WTC11 (cell line): ENCODE data around the gene RPS18. TPM values are rescaled to one million over a fixed set of nuclear protein-coding genes. Genes with fewer than 3 reads are reported as not detected.

Experiments used
- ATAC-seq: fragments of 200-7000 bp; cut with Tn5 transposase; 2 replicates; pipeline ENCODE4 v1.10.0; 2021; ENCODE audit warnings: mild to moderate bottlenecking, moderate library complexity
- CTCF ChIA-PET: fragments of 300-600 bp; sonication (Branson Sonifier 250); formaldehyde crosslinking; loops from one replicate; lab custom pipeline; 2021; ENCODE audit warnings: antibody characterized with exemption; lab: Charles Lee
- POLR2A ChIA-PET: fragments of 350-600 bp; sonication (Branson Sonifier 250); formaldehyde crosslinking; loops from one replicate; lab custom pipeline; 2021; ENCODE audit warnings: antibody characterized with exemption; lab: Charles Lee
- DNase-seq: peaks from one replicate; pipeline ENCODE4 v3.0.0; 2021; ENCODE audit warnings: low spot score
- H3K27ac Mint-ChIP-seq: 2 replicates; pipeline ENCODE4 v1.8.0; 2021; ENCODE audit warnings: mixed read lengths
- H3K27me3 Mint-ChIP-seq: 2 replicates; pipeline ENCODE4 v1.8.0; 2021; ENCODE audit warnings: low read depth, mild to moderate bottlenecking, moderate library complexity, mixed read lengths
- H3K36me3 Mint-ChIP-seq: 2 replicates; pipeline ENCODE4 v1.8.0; 2021; ENCODE audit warnings: mixed read lengths
- H3K4me1 Mint-ChIP-seq: 2 replicates; pipeline ENCODE4 v1.8.0; 2022; ENCODE audit warnings: mixed read lengths
- H3K4me3 Mint-ChIP-seq: 2 replicates; pipeline ENCODE4 v1.8.0; 2021; ENCODE audit warnings: mild to moderate bottlenecking, moderate library complexity, mixed read lengths
- H3K9me3 Mint-ChIP-seq: 2 replicates; pipeline ENCODE4 v1.8.0; 2021; ENCODE audit warnings: mixed read lengths
- E2F5 ChIP-seq: sonication (generic); formaldehyde crosslinking; IDR thresholded peaks from 2 replicates; pipeline ENCODE4 v1.8.1; 2022; ENCODE audit warnings: mild to moderate bottlenecking, moderate library complexity, missing genetic modification reagents
- ESRRA ChIP-seq: sonication (generic); formaldehyde crosslinking; IDR thresholded peaks from 2 replicates; pipeline ENCODE4 v1.8.1; 2022; ENCODE audit warnings: mild to moderate bottlenecking, missing genetic modification reagents, borderline replicate concordance
- FOXJ3 ChIP-seq: sonication (generic); formaldehyde crosslinking; IDR thresholded peaks from 2 replicates; pipeline ENCODE4 v1.9.0; 2021; ENCODE audit warnings: missing genetic modification reagents, mild to moderate bottlenecking, borderline replicate concordance
- FOXP4 ChIP-seq: sonication (generic); formaldehyde crosslinking; IDR thresholded peaks from 2 replicates; pipeline ENCODE4 v1.8.0; 2022; ENCODE audit warnings: mild to moderate bottlenecking, missing genetic modification reagents
- GABPB1 ChIP-seq: sonication (generic); formaldehyde crosslinking; IDR thresholded peaks from 2 replicates; pipeline ENCODE4 v1.8.1; 2023; ENCODE audit warnings: mild to moderate bottlenecking, missing genetic modification reagents
- HMGA2 ChIP-seq: fragments of 250-450 bp; sonication (Bioruptor Pico); IDR thresholded peaks from 2 replicates; pipeline ENCODE4 v1.4.0; 2021; ENCODE audit warnings: mild to moderate bottlenecking, moderate library complexity
- JAZF1 ChIP-seq: fragments of 250-450 bp; sonication (Bioruptor Pico); IDR thresholded peaks from 2 replicates; pipeline ENCODE4 v1.9.0; 2021; ENCODE audit warnings: moderate library complexity, mild to moderate bottlenecking, inconsistent platforms
- MAX ChIP-seq: sonication (generic); formaldehyde crosslinking; IDR thresholded peaks from 2 replicates; pipeline ENCODE4 v1.8.0; 2022; ENCODE audit warnings: mild to moderate bottlenecking, missing genetic modification reagents
- MXD4 ChIP-seq: fragments of 250-450 bp; sonication (Bioruptor Pico); IDR thresholded peaks from 2 replicates; pipeline ENCODE4 v1.8.0; 2021; ENCODE audit warnings: mild to moderate bottlenecking, moderate library complexity, borderline replicate concordance
- MYBL2 ChIP-seq: sonication (generic); formaldehyde crosslinking; IDR thresholded peaks from 2 replicates; pipeline ENCODE4 v1.8.1; 2023; ENCODE audit warnings: mild to moderate bottlenecking, moderate library complexity, missing genetic modification reagents
- NR1H2 ChIP-seq: sonication (generic); formaldehyde crosslinking; IDR thresholded peaks from 2 replicates; pipeline ENCODE4 v1.9.0; 2021; ENCODE audit warnings: mild to moderate bottlenecking, moderate library complexity, missing genetic modification reagents
- NR3C1 ChIP-seq: sonication (generic); formaldehyde crosslinking; conservative IDR thresholded peaks from 2 replicates; pipeline ENCODE4 v1.8.1; 2023; ENCODE audit warnings: low read depth, mild to moderate bottlenecking, missing genetic modification reagents
- TEAD4 ChIP-seq: sonication (generic); formaldehyde crosslinking; IDR thresholded peaks from 2 replicates; pipeline ENCODE4 v1.8.0; 2022; ENCODE audit warnings: mild to moderate bottlenecking, missing genetic modification reagents
- TP53 ChIP-seq: sonication (generic); formaldehyde crosslinking; IDR thresholded peaks from 2 replicates; pipeline ENCODE4 v1.8.1; 2023; ENCODE audit warnings: mild to moderate bottlenecking, missing genetic modification reagents
- ZNF121 ChIP-seq: sonication (generic); formaldehyde crosslinking; IDR thresholded peaks from 2 replicates; pipeline ENCODE4 v1.8.0; 2023; ENCODE audit warnings: missing genetic modification reagents
- ZNF219 ChIP-seq: sonication (generic); formaldehyde crosslinking; IDR thresholded peaks from 2 replicates; pipeline ENCODE4 v1.8.0; 2023; ENCODE audit warnings: missing genetic modification reagents, mild to moderate bottlenecking, borderline replicate concordance
- ZNF396 ChIP-seq: fragments of 250-450 bp; sonication (Bioruptor Pico); IDR thresholded peaks from 2 replicates; pipeline ENCODE4 v1.8.0; 2021; ENCODE audit warnings: mild to moderate bottlenecking, moderate library complexity, borderline replicate concordance
- ZNF416 ChIP-seq: fragments of 250-450 bp; sonication (Bioruptor Pico); IDR thresholded peaks from 2 replicates; pipeline ENCODE4 v1.9.0; 2021; ENCODE audit warnings: mild to moderate bottlenecking, inconsistent platforms
- ZNF425 ChIP-seq: fragments of 250-450 bp; sonication (Bioruptor Pico); conservative IDR thresholded peaks from 2 replicates; pipeline ENCODE4 v1.9.0; 2021; ENCODE audit warnings: mild to moderate bottlenecking
- total RNA-seq: library from RNA; stranded (reverse); gene quantifications from 3 replicates; pipeline ENCODE4 v1.2.3, GENCODE V29; 2021
- TF ChIP-seq, protein P1 (sequence below): sonication (generic); formaldehyde crosslinking; IDR thresholded peaks from 2 replicates; pipeline ENCODE4 v1.8.1; 2023; ENCODE audit warnings: mild to moderate bottlenecking, missing genetic modification reagents, moderate library complexity
- TF ChIP-seq, protein P2 (sequence below): sonication (generic); formaldehyde crosslinking; IDR thresholded peaks from 2 replicates; pipeline ENCODE4 v1.8.1; 2022; ENCODE audit warnings: mild to moderate bottlenecking, missing genetic modification reagents, moderate library complexity, borderline replicate concordance
- TF ChIP-seq, protein P3 (sequence below): sonication (generic); formaldehyde crosslinking; IDR thresholded peaks from 2 replicates; pipeline ENCODE4 v1.8.0; 2022; ENCODE audit warnings: mild to moderate bottlenecking, missing genetic modification reagents
- TF ChIP-seq, protein P4 (sequence below): sonication (generic); formaldehyde crosslinking; IDR thresholded peaks from 2 replicates; pipeline ENCODE4 v1.8.0; 2023; ENCODE audit warnings: missing genetic modification reagents, mild to moderate bottlenecking, borderline replicate concordance

Gene RPS18
- total RNA-seq, 1 experiment from 2014 or later = 2,857 TPM

- peak; percentile 89 for DNase-seq
- ATAC-seq = peak; percentile 74
- H3K9me3 Mint-ChIP-seq = no peaks in the 10 kb centered on the region
- peaks cover 51% of the 10 kb centered on the region for H3K36me3 Mint-ChIP-seq
- peaks cover 54% of the 10 kb centered on the region for H3K4me1 Mint-ChIP-seq
- H3K27ac Mint-ChIP-seq = peak within 1 kb of the TSS; percentile 100
- ChIA-PET CTCF (interaction anchor here (0.6 to 3.1 kb wide), 38 partner anchors 8 to 308 kb away, joined by 3 to 40 read pairs (median 5); partner anchors contain the start of genes BAK1, HSD17B8, PFDN6 and PHF1), POLR2A (interaction anchor here (0.6 to 3.2 kb wide), 15 partner anchors 12 to 305 kb away, joined by 3 to 27 read pairs (median 5); partner anchors contain the start of genes PFDN6, RGL2, TAPBP and WDR46)
- H3K4me3 Mint-ChIP-seq = peak within 1 kb of the TSS; percentile 96
- H3K27me3 Mint-ChIP-seq = no peaks in the 10 kb centered on the region
- TF ChIP-seq NR1H2 (CRISPR knock-in tag) = no peak
- TF ChIP-seq ZNF121 (CRISPR knock-in tag) = no peak
- no peak for TF ChIP-seq NR3C1 (CRISPR knock-in tag)
- TF ChIP-seq, protein P1, sequence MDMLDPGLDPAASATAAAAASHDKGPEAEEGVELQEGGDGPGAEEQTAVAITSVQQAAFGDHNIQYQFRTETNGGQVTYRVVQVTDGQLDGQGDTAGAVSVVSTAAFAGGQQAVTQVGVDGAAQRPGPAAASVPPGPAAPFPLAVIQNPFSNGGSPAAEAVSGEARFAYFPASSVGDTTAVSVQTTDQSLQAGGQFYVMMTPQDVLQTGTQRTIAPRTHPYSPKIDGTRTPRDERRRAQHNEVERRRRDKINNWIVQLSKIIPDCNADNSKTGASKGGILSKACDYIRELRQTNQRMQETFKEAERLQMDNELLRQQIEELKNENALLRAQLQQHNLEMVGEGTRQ (CRISPR knock-in tag) = peak; percentile 5; the same call in 1 of the 2 replicates
- peak; percentile 80 for TF ChIP-seq MYBL2 (CRISPR knock-in tag)
- TF ChIP-seq, protein P2, sequence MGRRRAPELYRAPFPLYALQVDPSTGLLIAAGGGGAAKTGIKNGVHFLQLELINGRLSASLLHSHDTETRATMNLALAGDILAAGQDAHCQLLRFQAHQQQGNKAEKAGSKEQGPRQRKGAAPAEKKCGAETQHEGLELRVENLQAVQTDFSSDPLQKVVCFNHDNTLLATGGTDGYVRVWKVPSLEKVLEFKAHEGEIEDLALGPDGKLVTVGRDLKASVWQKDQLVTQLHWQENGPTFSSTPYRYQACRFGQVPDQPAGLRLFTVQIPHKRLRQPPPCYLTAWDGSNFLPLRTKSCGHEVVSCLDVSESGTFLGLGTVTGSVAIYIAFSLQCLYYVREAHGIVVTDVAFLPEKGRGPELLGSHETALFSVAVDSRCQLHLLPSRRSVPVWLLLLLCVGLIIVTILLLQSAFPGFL (CRISPR knock-in tag) = 0 out of 2 replicates have a peak, but pooled peaks have one; percentile 50
- peak; percentile 95 for TF ChIP-seq ESRRA (CRISPR knock-in tag)
- TF ChIP-seq HMGA2 (CRISPR knock-in tag) = no peak
- no peak for TF ChIP-seq GABPB1 (CRISPR knock-in tag)
- peak; percentile 99 for TF ChIP-seq ZNF416
- TF ChIP-seq FOXJ3 (CRISPR knock-in tag) = no peak
- TF ChIP-seq, protein P3, sequence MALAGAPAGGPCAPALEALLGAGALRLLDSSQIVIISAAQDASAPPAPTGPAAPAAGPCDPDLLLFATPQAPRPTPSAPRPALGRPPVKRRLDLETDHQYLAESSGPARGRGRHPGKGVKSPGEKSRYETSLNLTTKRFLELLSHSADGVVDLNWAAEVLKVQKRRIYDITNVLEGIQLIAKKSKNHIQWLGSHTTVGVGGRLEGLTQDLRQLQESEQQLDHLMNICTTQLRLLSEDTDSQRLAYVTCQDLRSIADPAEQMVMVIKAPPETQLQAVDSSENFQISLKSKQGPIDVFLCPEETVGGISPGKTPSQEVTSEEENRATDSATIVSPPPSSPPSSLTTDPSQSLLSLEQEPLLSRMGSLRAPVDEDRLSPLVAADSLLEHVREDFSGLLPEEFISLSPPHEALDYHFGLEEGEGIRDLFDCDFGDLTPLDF = peak; percentile 90
- peak; percentile 72; the same call in 1 of the 2 replicates for TF ChIP-seq MAX (CRISPR knock-in tag)
- TF ChIP-seq, protein P4, sequence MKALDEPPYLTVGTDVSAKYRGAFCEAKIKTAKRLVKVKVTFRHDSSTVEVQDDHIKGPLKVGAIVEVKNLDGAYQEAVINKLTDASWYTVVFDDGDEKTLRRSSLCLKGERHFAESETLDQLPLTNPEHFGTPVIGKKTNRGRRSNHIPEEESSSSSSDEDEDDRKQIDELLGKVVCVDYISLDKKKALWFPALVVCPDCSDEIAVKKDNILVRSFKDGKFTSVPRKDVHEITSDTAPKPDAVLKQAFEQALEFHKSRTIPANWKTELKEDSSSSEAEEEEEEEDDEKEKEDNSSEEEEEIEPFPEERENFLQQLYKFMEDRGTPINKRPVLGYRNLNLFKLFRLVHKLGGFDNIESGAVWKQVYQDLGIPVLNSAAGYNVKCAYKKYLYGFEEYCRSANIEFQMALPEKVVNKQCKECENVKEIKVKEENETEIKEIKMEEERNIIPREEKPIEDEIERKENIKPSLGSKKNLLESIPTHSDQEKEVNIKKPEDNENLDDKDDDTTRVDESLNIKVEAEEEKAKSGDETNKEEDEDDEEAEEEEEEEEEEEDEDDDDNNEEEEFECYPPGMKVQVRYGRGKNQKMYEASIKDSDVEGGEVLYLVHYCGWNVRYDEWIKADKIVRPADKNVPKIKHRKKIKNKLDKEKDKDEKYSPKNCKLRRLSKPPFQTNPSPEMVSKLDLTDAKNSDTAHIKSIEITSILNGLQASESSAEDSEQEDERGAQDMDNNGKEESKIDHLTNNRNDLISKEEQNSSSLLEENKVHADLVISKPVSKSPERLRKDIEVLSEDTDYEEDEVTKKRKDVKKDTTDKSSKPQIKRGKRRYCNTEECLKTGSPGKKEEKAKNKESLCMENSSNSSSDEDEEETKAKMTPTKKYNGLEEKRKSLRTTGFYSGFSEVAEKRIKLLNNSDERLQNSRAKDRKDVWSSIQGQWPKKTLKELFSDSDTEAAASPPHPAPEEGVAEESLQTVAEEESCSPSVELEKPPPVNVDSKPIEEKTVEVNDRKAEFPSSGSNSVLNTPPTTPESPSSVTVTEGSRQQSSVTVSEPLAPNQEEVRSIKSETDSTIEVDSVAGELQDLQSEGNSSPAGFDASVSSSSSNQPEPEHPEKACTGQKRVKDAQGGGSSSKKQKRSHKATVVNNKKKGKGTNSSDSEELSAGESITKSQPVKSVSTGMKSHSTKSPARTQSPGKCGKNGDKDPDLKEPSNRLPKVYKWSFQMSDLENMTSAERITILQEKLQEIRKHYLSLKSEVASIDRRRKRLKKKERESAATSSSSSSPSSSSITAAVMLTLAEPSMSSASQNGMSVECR (CRISPR knock-in tag) = 0 out of 2 replicates have a peak, but pooled peaks have one; percentile 53
- TF ChIP-seq MXD4 (CRISPR knock-in tag) = no peak
- no peak for TF ChIP-seq JAZF1 (CRISPR knock-in tag)
- no peak for TF ChIP-seq TEAD4 (CRISPR knock-in tag)
- no peak for TF ChIP-seq ZNF219
- TF ChIP-seq FOXP4 = peak; percentile 61; the same call in 1 of the 2 replicates
- peak; percentile 97 for TF ChIP-seq ZNF425
- no peak for TF ChIP-seq ZNF396 (CRISPR knock-in tag)
- 0 out of 2 replicates have a peak, but pooled peaks have one; percentile 31 for TF ChIP-seq TP53 (CRISPR knock-in tag)
- peak; percentile 79 for TF ChIP-seq E2F5 (CRISPR knock-in tag)
Observed at GRCh38 chr6:33276864-33277662, 5.2 kb downstream of the RPS18 start, which contains the start of gene B3GALT4. Gene B3GALT4 (plus strand): TSS chr6:33277123. CDS start chr6:33277420, 297 bp downstream.
